Osteoblast (primary cell): ENCODE results near the gene TTPAL. TPM values are rescaled to one million over a fixed set of nuclear protein-coding genes. Genes with fewer than 3 reads are reported as not detected.
A peak's percentile ranks its signal among the peaks of the same experiment; 100 is the strongest.
"Not testable (repeated sequence)": the region's sequence is repeated elsewhere in the genome, so short reads cannot be mapped to it uniquely, and the experiment has no call there.

Experiments
- DNase-seq: peaks from one replicate; pipeline ENCODE4 v3.0.0; 2011; ENCODE audit warnings: low spot score, mixed read lengths; ENCODE audit not compliant: insufficient read length; ENCODE audit errors: missing footprints
- H2AFZ ChIP-seq: 2 replicates; pipeline ENCODE4 v1.6.0; 2011; ENCODE audit warnings: mild to moderate bottlenecking, low read length
- H3K27ac ChIP-seq: 2 replicates; pipeline ENCODE4 v1.5.1; 2011; ENCODE audit warnings: mild to moderate bottlenecking, low read depth, low read length, moderate library complexity
- H3K27me3 ChIP-seq: 2 replicates; pipeline ENCODE4 v1.6.0; 2012; ENCODE audit warnings: mild to moderate bottlenecking, control low read depth, inconsistent platforms, low read length, moderate library complexity; ENCODE audit not compliant: insufficient read depth
- H3K36me3 ChIP-seq: 2 replicates; pipeline ENCODE4 v1.5.1; 2011; ENCODE audit warnings: mild to moderate bottlenecking, low read length, control low read depth, moderate library complexity; ENCODE audit not compliant: insufficient read depth
- H3K4me1 ChIP-seq: 2 replicates; pipeline ENCODE4 v1.5.1; 2011; ENCODE audit warnings: mild to moderate bottlenecking, low read length, control low read depth, moderate library complexity; ENCODE audit not compliant: insufficient read depth
- H3K4me2 ChIP-seq: 2 replicates; pipeline ENCODE4 v1.6.0; 2011; ENCODE audit warnings: mild to moderate bottlenecking, low read length; ENCODE audit not compliant: insufficient read depth
- H3K4me3 ChIP-seq: fragments of 200-600 bp; sonication (generic); 3 replicates; pipeline ENCODE4 v1.5.1; 2012; ENCODE audit warnings: mild to moderate bottlenecking, low read length, inconsistent platforms; ENCODE audit not compliant: insufficient read depth
- H3K79me2 ChIP-seq: 2 replicates; pipeline ENCODE4 v1.6.0; 2012; ENCODE audit warnings: mild to moderate bottlenecking, low read length, control low read depth, inconsistent platforms; ENCODE audit not compliant: insufficient read depth
- H3K9me3 ChIP-seq: 2 replicates; pipeline ENCODE4 v1.5.1; 2011; ENCODE audit warnings: low read depth, low read length, control low read depth
- H4K20me1 ChIP-seq: 2 replicates; pipeline ENCODE4 v1.6.0; 2012; ENCODE audit warnings: mild to moderate bottlenecking, low read length, control low read depth; ENCODE audit not compliant: insufficient read depth
- total RNA-seq: library from RNA; depleted of rRNA; stranded (reverse); fragments of >200 nt; gene quantifications from 2 replicates; pipeline ENCODE4 v1.2.3, GENCODE V29; 2012
- TF ChIP-seq, protein P1 (sequence below): IDR thresholded peaks from 2 replicates; pipeline ENCODE4 v1.5.1; 2011; ENCODE audit warnings: mild to moderate bottlenecking, low read depth, low read length, moderate library complexity; ENCODE audit errors: extremely low read depth

Gene TTPAL
- total RNA-seq, 1 donor: 12.7 TPM

DNA sequence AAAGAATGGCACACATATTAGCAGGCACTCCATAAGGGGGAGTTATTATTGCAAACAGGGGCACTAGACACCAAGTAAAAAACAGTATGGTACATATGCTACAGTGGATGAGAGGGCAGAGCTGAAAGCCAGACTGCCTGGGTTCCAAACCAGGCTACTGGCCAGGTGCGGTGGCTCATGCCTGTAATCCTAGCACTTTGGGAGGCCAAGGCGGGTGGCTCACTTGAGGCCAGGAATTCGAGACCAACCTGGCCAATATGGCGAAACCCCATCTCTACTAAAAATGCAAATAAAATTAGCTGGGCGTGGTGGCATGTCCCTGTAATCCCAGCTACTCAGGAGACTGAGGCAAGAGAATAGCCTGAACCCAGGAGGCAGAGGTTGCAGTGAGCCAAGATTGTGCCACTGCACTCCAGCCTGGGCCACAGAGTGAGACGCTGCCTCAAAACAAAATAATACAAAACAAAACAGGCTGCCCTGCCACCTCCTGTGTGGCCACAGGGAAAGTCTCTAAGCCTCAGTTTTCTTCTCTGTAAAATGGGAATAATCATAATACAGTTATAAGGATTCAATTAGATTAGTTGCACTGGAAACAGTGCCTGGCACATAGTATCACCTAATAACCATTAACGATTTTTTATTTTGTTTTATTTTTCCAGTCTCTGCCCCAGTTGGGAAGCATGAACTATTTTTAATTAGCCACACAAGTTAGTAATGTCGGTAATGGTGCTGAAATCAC is 7.5 kb upstream of the TTPAL start:
- Histone ChIP-seq H3K36me3 (no peaks in the 10 kb centered on the region), H3K9me3 (no peaks in the 10 kb centered on the region), H4K20me1 (no peaks in the 10 kb centered on the region), H2AFZ (no peak overlapping the region), H3K27me3 (no peaks in the 10 kb centered on the region), H3K4me1 (peaks cover 10% of the 10 kb centered on the region), H3K79me2 (no peaks in the 10 kb centered on the region), H3K4me2 (no peak overlapping the region), H3K27ac (no peak overlapping the region), H3K4me3 (no peak overlapping the region)
- DNase-seq: no peak
- TF ChIP-seq, protein P1, sequence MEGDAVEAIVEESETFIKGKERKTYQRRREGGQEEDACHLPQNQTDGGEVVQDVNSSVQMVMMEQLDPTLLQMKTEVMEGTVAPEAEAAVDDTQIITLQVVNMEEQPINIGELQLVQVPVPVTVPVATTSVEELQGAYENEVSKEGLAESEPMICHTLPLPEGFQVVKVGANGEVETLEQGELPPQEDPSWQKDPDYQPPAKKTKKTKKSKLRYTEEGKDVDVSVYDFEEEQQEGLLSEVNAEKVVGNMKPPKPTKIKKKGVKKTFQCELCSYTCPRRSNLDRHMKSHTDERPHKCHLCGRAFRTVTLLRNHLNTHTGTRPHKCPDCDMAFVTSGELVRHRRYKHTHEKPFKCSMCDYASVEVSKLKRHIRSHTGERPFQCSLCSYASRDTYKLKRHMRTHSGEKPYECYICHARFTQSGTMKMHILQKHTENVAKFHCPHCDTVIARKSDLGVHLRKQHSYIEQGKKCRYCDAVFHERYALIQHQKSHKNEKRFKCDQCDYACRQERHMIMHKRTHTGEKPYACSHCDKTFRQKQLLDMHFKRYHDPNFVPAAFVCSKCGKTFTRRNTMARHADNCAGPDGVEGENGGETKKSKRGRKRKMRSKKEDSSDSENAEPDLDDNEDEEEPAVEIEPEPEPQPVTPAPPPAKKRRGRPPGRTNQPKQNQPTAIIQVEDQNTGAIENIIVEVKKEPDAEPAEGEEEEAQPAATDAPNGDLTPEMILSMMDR: no peak

DNA sequence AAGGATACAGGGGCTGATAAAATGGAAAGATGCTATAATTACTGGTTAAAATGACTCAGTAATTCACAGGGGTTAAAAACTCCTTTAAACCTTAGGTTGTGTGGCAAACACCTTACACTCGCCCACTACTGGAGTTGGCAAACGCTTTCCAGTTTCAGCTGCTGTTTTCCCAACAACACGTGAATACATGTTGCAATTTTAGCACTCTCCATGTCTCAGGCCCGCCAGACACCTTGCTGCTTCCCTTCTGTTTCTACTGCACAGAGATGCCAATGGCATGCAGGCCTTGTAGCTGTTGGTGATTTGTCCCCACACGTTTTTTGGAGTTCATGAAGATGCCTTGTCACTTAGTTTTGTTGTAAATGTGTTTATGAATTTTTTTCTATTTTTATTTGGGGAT is 5.3 kb upstream of the TTPAL start:
- H3K9me3 ChIP-seq: no peaks in the 10 kb centered on the region
- H3K79me2 ChIP-seq: peaks cover 2% of the 10 kb centered on the region
- H3K27ac ChIP-seq: no peak overlapping the region
- H3K4me1 ChIP-seq: peaks cover 13% of the 10 kb centered on the region
- no peak for DNase-seq
- no peak overlapping the region for H2AFZ ChIP-seq
- H3K27me3 ChIP-seq: no peaks in the 10 kb centered on the region
- TF ChIP-seq, protein P1: no peak
- no peak overlapping the region for H3K4me3 ChIP-seq
- no peak overlapping the region for H3K4me2 ChIP-seq
- no peaks in the 10 kb centered on the region for H3K36me3 ChIP-seq
- no peaks in the 10 kb centered on the region for H4K20me1 ChIP-seq

DNA sequence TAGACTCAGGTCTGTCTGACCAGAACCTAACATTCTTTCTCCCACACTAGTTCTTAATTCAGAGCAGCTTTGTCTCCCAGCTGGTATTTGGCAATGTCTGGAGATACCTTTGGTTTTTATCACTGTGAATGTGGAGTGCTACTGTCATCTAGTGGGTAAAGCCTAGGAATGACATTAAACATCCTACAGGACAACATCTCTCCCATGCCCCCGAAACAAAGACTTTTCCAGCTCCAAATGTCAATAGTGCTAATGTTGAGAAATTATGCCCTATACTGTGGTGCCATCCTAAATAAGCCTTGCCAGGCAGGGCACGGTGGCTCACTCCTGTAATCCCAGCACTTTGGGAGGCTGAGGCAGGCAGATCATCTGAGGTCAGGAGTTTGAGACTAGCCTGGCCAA is 4.2 kb upstream of the TTPAL start:
- no peak overlapping the region for H3K4me2 ChIP-seq
- H3K4me1 ChIP-seq: peaks cover 22% of the 10 kb centered on the region
- H3K27ac ChIP-seq: no peak overlapping the region
- DNase-seq: no peak
- H3K27me3 ChIP-seq: no peaks in the 10 kb centered on the region
- no peaks in the 10 kb centered on the region for H4K20me1 ChIP-seq
- no peaks in the 10 kb centered on the region for H3K9me3 ChIP-seq
- H3K36me3 ChIP-seq: no peaks in the 10 kb centered on the region
- peaks cover 14% of the 10 kb centered on the region for H3K79me2 ChIP-seq
- TF ChIP-seq, protein P1: peak; percentile 52
- no peak overlapping the region for H2AFZ ChIP-seq
- no peak overlapping the region for H3K4me3 ChIP-seq

DNA sequence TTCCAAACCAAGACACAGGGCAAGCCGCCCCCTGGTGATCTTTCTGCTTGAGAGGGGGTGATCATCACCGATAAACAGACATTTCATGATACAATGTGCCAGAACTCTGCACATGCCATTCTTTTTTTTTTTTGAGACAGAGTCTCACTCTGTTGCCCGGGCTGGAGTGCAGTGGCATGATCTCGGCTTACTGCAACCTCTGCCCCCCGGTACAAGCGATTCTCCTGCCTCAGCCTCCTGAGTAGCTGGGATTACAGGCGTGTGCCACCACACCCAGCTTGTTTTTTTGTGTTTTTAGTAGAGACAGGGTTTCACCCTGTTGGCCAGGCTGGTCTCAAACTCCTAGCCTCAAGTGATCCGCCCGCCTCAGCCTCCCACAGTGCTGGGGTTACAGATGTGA is 3.4 kb upstream of the TTPAL start:
- H2AFZ ChIP-seq, H3K4me3 ChIP-seq, H3K36me3 ChIP-seq, H3K4me2 ChIP-seq, H3K9me3 ChIP-seq, H4K20me1 ChIP-seq, DNase-seq, H3K27me3 ChIP-seq, H3K27ac ChIP-seq: not testable (repeated sequence)
- Histone ChIP-seq H3K79me2 (peaks cover 21% of the 10 kb centered on the region), H3K4me1 (peaks cover 25% of the 10 kb centered on the region)
